Smooth muscle cell of the coronary artery (primary cell): ENCODE measurements around the gene MFF. TPM values are rescaled to one million over a fixed set of nuclear protein-coding genes. Genes with fewer than 3 reads are reported as not detected.

Source experiments
- total RNA-seq: library from RNA; depleted of rRNA; stranded (reverse); fragments of >200 nt; gene quantifications from 2 replicates; pipeline ENCODE4 v1.2.3, GENCODE V29; 2014; ENCODE audit warnings: low replicate concordance

The MFF gene
- total RNA-seq, result 42.5 and 53.7 TPM in 2 replicates

GRCh38 chr2:227324995-227325838 is at the start of gene MFF:
Gene MFF, plus strand, starts transcription at chr2:227325251. Its CDS starts 5,415 bp downstream, at chr2:227330666.

DNA sequence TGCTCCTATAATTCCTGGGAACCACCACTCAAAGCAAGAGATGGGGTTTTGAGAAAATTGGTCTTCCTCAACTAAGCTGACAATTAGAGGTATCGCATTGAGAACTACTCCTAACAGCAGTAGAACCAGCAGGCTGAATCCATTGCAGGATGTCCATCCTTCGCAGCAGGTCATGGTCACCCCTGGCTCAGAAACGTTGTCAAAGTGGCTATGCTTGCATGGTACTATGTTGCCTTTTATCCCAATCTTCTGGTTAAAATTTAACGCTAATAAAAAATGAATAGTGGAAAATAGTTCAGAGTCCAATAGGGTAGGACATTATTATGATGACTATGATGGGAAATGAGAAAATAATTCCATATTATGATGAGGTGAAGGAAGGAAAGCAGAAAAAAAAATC is 54.0 kb downstream of the MFF start, which contains the start of gene TM4SF20:
Gene TM4SF20, minus strand, starts transcription at position 212 of the 400 bp plus-strand sequence. Its CDS starts 38 bp downstream, at position 174.

GRCh38 chr2:227387583-227387982 is 62.5 kb downstream of the MFF start, which contains the start of gene SCYGR1:
Gene SCYGR1, minus strand, starts transcription at chr2:227387949. Its CDS starts 0 bp downstream, at chr2:227387949.

Other genes starting within 250 kb of the MFF start
- gene COL4A4, start 161.0 kb upstream of the MFF start, total RNA-seq, result 6.8 and 18.7 TPM in 2 replicates
- 7.3 and 8.3 TPM in 2 replicates for gene COL4A3, start 160.6 kb upstream of the MFF start, total RNA-seq
- 0.23 TPM in 1 of 2 replicates, not detected in the other for gene TM4SF20, start 54.1 kb downstream of the MFF start, total RNA-seq
- gene SCYGR1, start 62.7 kb downstream of the MFF start, total RNA-seq, result not detected in 2 replicates
- 33.2 and 42.2 TPM in 2 replicates for gene AGFG1, start 146.9 kb downstream of the MFF start, total RNA-seq